K562 (cell line): Measurements from ENCODE around the gene CHGA. TPM values are rescaled to one million over a fixed set of nuclear protein-coding genes. Genes with fewer than 3 reads are reported as not detected.
A peak's percentile ranks its signal among the peaks of the same experiment; 100 is the strongest.

Experiments used
- ARID2 ChIP-seq: fragments of 450-650 bp; IDR thresholded peaks from 2 replicates; pipeline ENCODE4 v1.6.1; 2017; ENCODE audit warnings: antibody characterized with exemption, mild to moderate bottlenecking
- BRCA1 ChIP-seq, 2 experiments: fragments of 450-650 bp in 1 of 2; sonication (generic) in 1 of 2; formaldehyde crosslinking in 1 of 2; IDR thresholded peaks; 2 replicates each; pipeline versions ENCODE4 v1.5.0 to v1.6.1; 2017 to 2020; ENCODE audit warnings: mild to moderate bottlenecking in 1 of 2, missing genetic modification reagents in 1 of 2
- CBX3 ChIP-seq, 2 experiments: IDR thresholded peaks; 1 replicate in 1 of 2; 2 replicates in 1 of 2; pipeline ENCODE4 v1.6.1; 2012; ENCODE audit warnings: inconsistent platforms in 2 of 2, low read length in 2 of 2, borderline replicate concordance in 1 of 2, control low read depth in 1 of 2
- CHAMP1 ChIP-seq: fragments of 450-650 bp; IDR thresholded peaks from 2 replicates; pipeline ENCODE4 v1.6.1; 2016; ENCODE audit warnings: mild to moderate bottlenecking
- ELF2 ChIP-seq: fragments of 250-450 bp; sonication (Bioruptor Pico); IDR thresholded peaks from 2 replicates; pipeline ENCODE4 v1.5.0; 2021; ENCODE audit warnings: mild to moderate bottlenecking
- FOXA1 ChIP-seq: fragments of 450-650 bp; IDR thresholded peaks from 2 replicates; pipeline ENCODE4 v1.6.1; 2016; ENCODE audit warnings: mild to moderate bottlenecking, borderline replicate concordance
- GTF2E2 ChIP-seq: fragments of 200-800 bp; sonication (Bioruptor generic); IDR thresholded peaks from 2 replicates; pipeline ENCODE4 v1.6.1; 2016; ENCODE audit warnings: missing genetic modification characterization, missing compliant biosample characterization
- KAT8 ChIP-seq: fragments of 450-650 bp; IDR thresholded peaks from 2 replicates; pipeline ENCODE4 v1.6.1; 2016; ENCODE audit warnings: low read depth, mild to moderate bottlenecking
- MEF2D ChIP-seq: conservative IDR thresholded peaks from 2 replicates; pipeline ENCODE4 v1.6.1; 2016; ENCODE audit warnings: low read depth, missing genetic modification characterization, missing compliant biosample characterization
- PHB ChIP-seq: fragments of 250-450 bp; sonication (Bioruptor Pico); IDR thresholded peaks from 2 replicates; pipeline ENCODE4 v1.5.0; 2021
- POU5F1 ChIP-seq: fragments of 150-350 bp; IDR thresholded peaks from 2 replicates; pipeline ENCODE4 v1.6.1; 2014; ENCODE audit warnings: borderline replicate concordance, low read length, low read depth, mild to moderate bottlenecking; ENCODE audit not compliant: partially characterized antibody
- RUNX1 ChIP-seq: sonication (generic); IDR thresholded peaks from 2 replicates; pipeline ENCODE4 v1.6.1; 2016; ENCODE audit warnings: antibody characterized with exemption, low read depth
- SOX6 ChIP-seq: fragments of 450-650 bp; IDR thresholded peaks from 2 replicates; pipeline ENCODE4 v1.6.1; 2014; ENCODE audit warnings: mild to moderate bottlenecking
- TRIM28 ChIP-seq: fragments of 450-650 bp; IDR thresholded peaks from 2 replicates; pipeline ENCODE4 v1.6.1; 2017
- ZFP36 ChIP-seq: fragments of 150-350 bp; IDR thresholded peaks from 2 replicates; pipeline ENCODE4 v1.6.1; 2018; ENCODE audit warnings: low read length, low read depth; ENCODE audit not compliant: partially characterized antibody
- ZKSCAN1 ChIP-seq: fragments of 150-350 bp; IDR thresholded peaks from 2 replicates; pipeline ENCODE4 v1.6.1; 2016; ENCODE audit warnings: low read depth, low read length
- ZNF224 ChIP-seq: sonication (generic); formaldehyde crosslinking; IDR thresholded peaks from 2 replicates; pipeline ENCODE4 v1.8.0; 2022; ENCODE audit warnings: mild to moderate bottlenecking, missing genetic modification reagents
- ZNF253 ChIP-seq: fragments of 250-450 bp; sonication (Bioruptor Pico); conservative IDR thresholded peaks from 2 replicates; pipeline ENCODE4 v1.6.1; 2021; ENCODE audit warnings: mild to moderate bottlenecking
- ZNF280A ChIP-seq: fragments of 450-650 bp; IDR thresholded peaks from 2 replicates; pipeline ENCODE4 v1.6.1; 2018; ENCODE audit warnings: mild to moderate bottlenecking, low read depth; ENCODE audit not compliant: partially characterized antibody
- ZNF511 ChIP-seq: sonication (generic); formaldehyde crosslinking; IDR thresholded peaks from 2 replicates; pipeline ENCODE4 v1.8.0; 2022; ENCODE audit warnings: mild to moderate bottlenecking, missing genetic modification reagents
- ZNF589 ChIP-seq: fragments of 200-800 bp; sonication (Bioruptor generic); IDR thresholded peaks from 2 replicates; pipeline ENCODE4 v1.6.1; 2016; ENCODE audit warnings: low read depth, missing genetic modification characterization, missing compliant biosample characterization
- polyA plus RNA-seq, 8 experiments: library from polyadenylated mRNA; depleted of rRNA in 4 of 8; stranded (reverse) in 5 of 8; unstranded in 3 of 8; fragments of >200 nt; fragmentation: Nextera tagmentation in 2 of 8; fragmentation: Illumina TruSeq in 1 of 8; extraction: Ambion mirVana in 2 of 8; extraction: Trizol in 1 of 8; gene quantifications; 2 replicates each; pipeline versions ENCODE4 v1.2.1 to v1.2.3, GENCODE V29; 2011 to 2014; ENCODE audit warnings: inconsistent platforms in 1 of 8, missing spikeins in 1 of 8
- total RNA-seq, 7 experiments: library from RNA; depleted of rRNA in 6 of 7; stranded (reverse); fragments of >200 nt in 6 of 7; fragmentation: Illumina TruSeq in 2 of 7; extraction: Trizol in 2 of 7; gene quantifications; 2 replicates each; pipeline versions ENCODE4 v1.2.1 to v1.2.3, GENCODE V29; 2011 to 2021; ENCODE audit warnings: low replicate concordance in 1 of 7
- TF ChIP-seq, protein P1 (sequence below): fragments of 250-450 bp; sonication (Bioruptor Pico); IDR thresholded peaks from 2 replicates; pipeline ENCODE4 v1.5.0; 2021; ENCODE audit warnings: mild to moderate bottlenecking, borderline replicate concordance

The CHGA gene
- total and polyA plus RNA-seq, 9 of the 15 experiments (the other 6 are each of a cell fraction or from before 2014, with no cell fraction given) = not detected

DNA sequence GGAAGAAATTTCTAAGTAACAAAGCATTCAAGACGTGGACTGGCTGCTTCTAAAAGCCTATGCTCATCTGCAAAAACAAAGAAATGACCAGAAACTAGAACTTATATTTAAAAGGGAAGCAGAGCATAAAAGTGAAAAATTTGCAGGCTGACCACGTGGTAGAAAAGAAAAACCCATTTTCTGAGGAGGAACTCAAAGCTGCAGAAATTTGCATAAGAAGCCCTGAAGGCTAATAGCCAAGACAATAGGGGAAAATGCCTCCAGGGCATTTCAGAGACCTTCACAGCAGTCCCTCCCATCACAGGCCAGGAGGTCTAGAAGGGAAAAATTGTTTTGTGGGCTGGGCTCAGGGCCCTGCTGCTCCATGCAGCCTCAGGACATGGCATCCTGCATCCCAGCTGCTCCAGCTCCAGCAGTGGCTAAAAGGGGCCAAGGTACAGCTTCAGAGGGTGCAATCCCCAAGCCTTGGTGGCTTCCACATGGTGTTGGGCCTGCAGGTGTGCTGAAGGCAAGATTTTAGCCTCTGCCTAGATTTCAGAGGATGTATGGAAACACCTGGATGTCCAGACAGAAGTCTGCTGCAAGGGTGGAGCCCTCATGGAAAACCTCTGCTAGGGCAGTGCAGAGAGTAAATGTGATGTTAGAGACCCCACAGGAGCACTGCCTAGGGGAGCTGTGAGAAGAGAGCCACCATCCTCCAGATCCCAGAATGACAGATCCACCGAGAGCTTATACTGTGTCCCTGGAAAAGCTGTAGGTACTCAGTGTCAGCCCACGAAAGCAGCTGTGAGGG, 55.5 kb downstream of the CHGA start (continued):
- no peak for TF ChIP-seq CHAMP1
- TF ChIP-seq ZNF511 (CRISPR knock-in tag) = no peak
- TF ChIP-seq ELF2 = no peak
- no peak for TF ChIP-seq FOXA1
- TF ChIP-seq ZNF224 (CRISPR knock-in tag) = no peak
- peak; percentile 66 for TF ChIP-seq ZNF280A
- TF ChIP-seq TRIM28 = peak; percentile 86
- no peak for TF ChIP-seq GTF2E2 (tag)
- peak; percentile 65 for TF ChIP-seq ZFP36
- no peak for TF ChIP-seq ZNF253 (CRISPR knock-in tag)
- no peak for TF ChIP-seq ZKSCAN1
- no peak for TF ChIP-seq RUNX1
- no peak for TF ChIP-seq PHB (CRISPR knock-in tag)
- no peak for TF ChIP-seq KAT8
- peak in 1 of 2 experiments; percentile 62; a peak in 1 of 3 replicates for TF ChIP-seq CBX3 (IDR thresholded peaks at IDR 0.05; ENCODE audit: borderline replicate concordance in 1 of 2, low read length in 2 of 2)
- no peak for TF ChIP-seq SOX6
- TF ChIP-seq BRCA1 (IDR thresholded peaks at IDR 0.05) = no peak
- TF ChIP-seq BRCA1 (CRISPR knock-in tag; IDR thresholded peaks at IDR 0.05) = no peak
- no peak for TF ChIP-seq ZNF589
- TF ChIP-seq, protein P1, sequence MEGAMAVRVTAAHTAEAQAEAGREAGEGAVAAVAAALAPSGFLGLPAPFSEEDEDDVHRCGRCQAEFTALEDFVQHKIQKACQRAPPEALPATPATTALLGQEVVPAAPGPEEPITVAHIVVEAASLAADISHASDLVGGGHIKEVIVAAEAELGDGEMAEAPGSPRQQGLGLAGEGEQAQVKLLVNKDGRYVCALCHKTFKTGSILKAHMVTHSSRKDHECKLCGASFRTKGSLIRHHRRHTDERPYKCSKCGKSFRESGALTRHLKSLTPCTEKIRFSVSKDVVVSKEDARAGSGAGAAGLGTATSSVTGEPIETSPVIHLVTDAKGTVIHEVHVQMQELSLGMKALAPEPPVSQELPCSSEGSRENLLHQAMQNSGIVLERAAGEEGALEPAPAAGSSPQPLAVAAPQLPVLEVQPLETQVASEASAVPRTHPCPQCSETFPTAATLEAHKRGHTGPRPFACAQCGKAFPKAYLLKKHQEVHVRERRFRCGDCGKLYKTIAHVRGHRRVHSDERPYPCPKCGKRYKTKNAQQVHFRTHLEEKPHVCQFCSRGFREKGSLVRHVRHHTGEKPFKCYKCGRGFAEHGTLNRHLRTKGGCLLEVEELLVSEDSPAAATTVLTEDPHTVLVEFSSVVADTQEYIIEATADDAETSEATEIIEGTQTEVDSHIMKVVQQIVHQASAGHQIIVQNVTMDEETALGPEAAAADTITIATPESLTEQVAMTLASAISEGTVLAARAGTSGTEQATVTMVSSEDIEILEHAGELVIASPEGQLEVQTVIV (CRISPR knock-in tag) = no peak
- TF ChIP-seq MEF2D (tag) = no peak
- no peak for TF ChIP-seq ARID2
- TF ChIP-seq POU5F1 = no peak
